Liver (tissue), 3 donors: ENCODE data around the gene PLXNB1.

ENCODE experiments used
- GABPA ChIP-seq, 2 donors: IDR thresholded peaks in 1 of 2; conservative IDR thresholded peaks in 1 of 2; 2 replicates each; pipeline ENCODE4 v1.6.1; 2016; ENCODE audit warnings: antibody characterized with exemption in 2 of 2, mild to moderate bottlenecking in 1 of 2, moderate library complexity in 1 of 2
- RAD21 ChIP-seq, 2 donors: IDR thresholded peaks; 2 replicates each; pipeline ENCODE4 v1.6.1; 2016; ENCODE audit warnings: antibody characterized with exemption in 2 of 2, mild to moderate bottlenecking in 2 of 2
- TAF1 ChIP-seq: conservative IDR thresholded peaks from 2 replicates; pipeline ENCODE4 v1.6.1; 2016; ENCODE audit warnings: antibody characterized with exemption, mild to moderate bottlenecking
- YY1 ChIP-seq: IDR thresholded peaks from 2 replicates; pipeline ENCODE4 v1.6.1; 2016; ENCODE audit warnings: antibody characterized with exemption, mild to moderate bottlenecking
- TF ChIP-seq, protein P1 (sequence below): fragments of 150-350 bp; IDR thresholded peaks from 2 replicates; pipeline ENCODE4 v1.5.1; 2017; ENCODE audit warnings: improper control_type of control experiment, low read depth, low read length; ENCODE audit not compliant: missing input control
- TF ChIP-seq, protein P2 (sequence below): IDR thresholded peaks from 2 replicates; pipeline ENCODE4 v1.6.1; 2016; ENCODE audit warnings: antibody characterized with exemption
- TF ChIP-seq, protein P3 (sequence below): IDR thresholded peaks from 2 replicates; pipeline ENCODE4 v1.6.1; 2016; ENCODE audit warnings: antibody characterized with exemption, mild to moderate bottlenecking
- TF ChIP-seq, protein P4 (sequence below): IDR thresholded peaks from 2 replicates; pipeline ENCODE4 v1.6.1; 2016; ENCODE audit warnings: antibody characterized with exemption
- TF ChIP-seq, protein P5 (sequence below): IDR thresholded peaks from 2 replicates; pipeline ENCODE4 v1.6.1; 2016; ENCODE audit warnings: antibody characterized with exemption
- donor health status: healthy.
- donor health status: healthy.

DNA sequence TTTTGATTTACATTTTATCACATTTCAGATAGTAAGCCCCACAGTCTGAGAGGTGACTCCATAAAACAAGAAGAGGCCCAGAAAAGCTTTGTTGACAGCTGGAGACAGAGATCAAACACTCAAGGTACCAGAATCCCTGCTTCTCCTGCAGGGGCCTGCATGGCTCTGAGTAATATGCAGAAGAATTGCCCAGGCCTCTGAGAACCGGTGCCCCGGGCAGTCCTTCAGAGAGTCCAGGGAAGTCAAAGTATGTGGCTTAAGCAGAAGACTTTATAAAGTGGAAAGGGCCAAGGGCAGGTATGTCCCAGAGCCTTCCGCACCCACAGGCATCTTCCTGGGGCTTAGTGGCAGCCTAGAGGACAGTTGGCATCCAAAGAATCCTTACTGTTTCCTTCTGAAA, 29.4 kb upstream of the PLXNB1 start:
- TF ChIP-seq GABPA (IDR thresholded peaks at IDR 0.05 in 1 of 2, conservative IDR thresholded peaks at IDR 0.05 in 1 of 2) (no peak), RAD21 (IDR thresholded peaks at IDR 0.05) (no peak), YY1 (no peak), TAF1 (no peak)
- TF ChIP-seq, protein P1, sequence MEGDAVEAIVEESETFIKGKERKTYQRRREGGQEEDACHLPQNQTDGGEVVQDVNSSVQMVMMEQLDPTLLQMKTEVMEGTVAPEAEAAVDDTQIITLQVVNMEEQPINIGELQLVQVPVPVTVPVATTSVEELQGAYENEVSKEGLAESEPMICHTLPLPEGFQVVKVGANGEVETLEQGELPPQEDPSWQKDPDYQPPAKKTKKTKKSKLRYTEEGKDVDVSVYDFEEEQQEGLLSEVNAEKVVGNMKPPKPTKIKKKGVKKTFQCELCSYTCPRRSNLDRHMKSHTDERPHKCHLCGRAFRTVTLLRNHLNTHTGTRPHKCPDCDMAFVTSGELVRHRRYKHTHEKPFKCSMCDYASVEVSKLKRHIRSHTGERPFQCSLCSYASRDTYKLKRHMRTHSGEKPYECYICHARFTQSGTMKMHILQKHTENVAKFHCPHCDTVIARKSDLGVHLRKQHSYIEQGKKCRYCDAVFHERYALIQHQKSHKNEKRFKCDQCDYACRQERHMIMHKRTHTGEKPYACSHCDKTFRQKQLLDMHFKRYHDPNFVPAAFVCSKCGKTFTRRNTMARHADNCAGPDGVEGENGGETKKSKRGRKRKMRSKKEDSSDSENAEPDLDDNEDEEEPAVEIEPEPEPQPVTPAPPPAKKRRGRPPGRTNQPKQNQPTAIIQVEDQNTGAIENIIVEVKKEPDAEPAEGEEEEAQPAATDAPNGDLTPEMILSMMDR: no peak
- TF ChIP-seq, protein P2, sequence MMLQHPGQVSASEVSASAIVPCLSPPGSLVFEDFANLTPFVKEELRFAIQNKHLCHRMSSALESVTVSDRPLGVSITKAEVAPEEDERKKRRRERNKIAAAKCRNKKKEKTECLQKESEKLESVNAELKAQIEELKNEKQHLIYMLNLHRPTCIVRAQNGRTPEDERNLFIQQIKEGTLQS: no peak
- TF ChIP-seq, protein P3, sequence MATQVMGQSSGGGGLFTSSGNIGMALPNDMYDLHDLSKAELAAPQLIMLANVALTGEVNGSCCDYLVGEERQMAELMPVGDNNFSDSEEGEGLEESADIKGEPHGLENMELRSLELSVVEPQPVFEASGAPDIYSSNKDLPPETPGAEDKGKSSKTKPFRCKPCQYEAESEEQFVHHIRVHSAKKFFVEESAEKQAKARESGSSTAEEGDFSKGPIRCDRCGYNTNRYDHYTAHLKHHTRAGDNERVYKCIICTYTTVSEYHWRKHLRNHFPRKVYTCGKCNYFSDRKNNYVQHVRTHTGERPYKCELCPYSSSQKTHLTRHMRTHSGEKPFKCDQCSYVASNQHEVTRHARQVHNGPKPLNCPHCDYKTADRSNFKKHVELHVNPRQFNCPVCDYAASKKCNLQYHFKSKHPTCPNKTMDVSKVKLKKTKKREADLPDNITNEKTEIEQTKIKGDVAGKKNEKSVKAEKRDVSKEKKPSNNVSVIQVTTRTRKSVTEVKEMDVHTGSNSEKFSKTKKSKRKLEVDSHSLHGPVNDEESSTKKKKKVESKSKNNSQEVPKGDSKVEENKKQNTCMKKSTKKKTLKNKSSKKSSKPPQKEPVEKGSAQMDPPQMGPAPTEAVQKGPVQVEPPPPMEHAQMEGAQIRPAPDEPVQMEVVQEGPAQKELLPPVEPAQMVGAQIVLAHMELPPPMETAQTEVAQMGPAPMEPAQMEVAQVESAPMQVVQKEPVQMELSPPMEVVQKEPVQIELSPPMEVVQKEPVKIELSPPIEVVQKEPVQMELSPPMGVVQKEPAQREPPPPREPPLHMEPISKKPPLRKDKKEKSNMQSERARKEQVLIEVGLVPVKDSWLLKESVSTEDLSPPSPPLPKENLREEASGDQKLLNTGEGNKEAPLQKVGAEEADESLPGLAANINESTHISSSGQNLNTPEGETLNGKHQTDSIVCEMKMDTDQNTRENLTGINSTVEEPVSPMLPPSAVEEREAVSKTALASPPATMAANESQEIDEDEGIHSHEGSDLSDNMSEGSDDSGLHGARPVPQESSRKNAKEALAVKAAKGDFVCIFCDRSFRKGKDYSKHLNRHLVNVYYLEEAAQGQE: no peak
- TF ChIP-seq, protein P4, sequence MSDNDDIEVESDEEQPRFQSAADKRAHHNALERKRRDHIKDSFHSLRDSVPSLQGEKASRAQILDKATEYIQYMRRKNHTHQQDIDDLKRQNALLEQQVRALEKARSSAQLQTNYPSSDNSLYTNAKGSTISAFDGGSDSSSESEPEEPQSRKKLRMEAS: no peak
- TF ChIP-seq, protein P5, sequence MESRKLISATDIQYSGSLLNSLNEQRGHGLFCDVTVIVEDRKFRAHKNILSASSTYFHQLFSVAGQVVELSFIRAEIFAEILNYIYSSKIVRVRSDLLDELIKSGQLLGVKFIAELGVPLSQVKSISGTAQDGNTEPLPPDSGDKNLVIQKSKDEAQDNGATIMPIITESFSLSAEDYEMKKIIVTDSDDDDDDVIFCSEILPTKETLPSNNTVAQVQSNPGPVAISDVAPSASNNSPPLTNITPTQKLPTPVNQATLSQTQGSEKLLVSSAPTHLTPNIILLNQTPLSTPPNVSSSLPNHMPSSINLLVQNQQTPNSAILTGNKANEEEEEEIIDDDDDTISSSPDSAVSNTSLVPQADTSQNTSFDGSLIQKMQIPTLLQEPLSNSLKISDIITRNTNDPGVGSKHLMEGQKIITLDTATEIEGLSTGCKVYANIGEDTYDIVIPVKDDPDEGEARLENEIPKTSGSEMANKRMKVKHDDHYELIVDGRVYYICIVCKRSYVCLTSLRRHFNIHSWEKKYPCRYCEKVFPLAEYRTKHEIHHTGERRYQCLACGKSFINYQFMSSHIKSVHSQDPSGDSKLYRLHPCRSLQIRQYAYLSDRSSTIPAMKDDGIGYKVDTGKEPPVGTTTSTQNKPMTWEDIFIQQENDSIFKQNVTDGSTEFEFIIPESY: no peak
